Measurements from ENCODE around the gene LUZP2. TPM values are rescaled to one million over a fixed set of nuclear protein-coding genes. Genes with fewer than 3 reads are reported as not detected.
"Not testable (repeated sequence)": the region's sequence is repeated elsewhere in the genome, so short reads cannot be mapped to it uniquely, and the experiment has no call there.

The LUZP2 gene
- total RNA-seq, 2 donors from 2014 or later, result 1.6 TPM; not detected in 1

GRCh38 chr11:24934733-24935439, 438.0 kb downstream of the LUZP2 start:
- Histone ChIP-seq H3K9me3 (no peaks in the 10 kb centered on the region), H3K36me3 (replicated peaks in 1 of 2; ENCODE audit: insufficient read depth in 1 of 2, low read depth in 2 of 2) (no peaks in the 10 kb centered on the region), H3K27me3 (no peaks in the 10 kb centered on the region), H3K4me3 (no peak overlapping the region), H3K27ac (no peak overlapping the region), H3K4me1 (no peaks in the 10 kb centered on the region)
- TF ChIP-seq POLR2A (IDR thresholded peaks at IDR 0.05), result no peak
- no peak for TF ChIP-seq CTCF (IDR thresholded peaks at IDR 0.05)
- DNase-seq (no peak), ATAC-seq (no peak)
- intact Hi-C loops (cut with DNase I), result no loop called here
- WGBS, 2 donors, result 42 to 50% methylated on average over 1 of the region's 1 CpG

GRCh38 chr11:24944891-24945290, 448.0 kb downstream of the LUZP2 start:
- DNase-seq (no peak), ATAC-seq (no peak)
- TF ChIP-seq CTCF (IDR thresholded peaks at IDR 0.05) (no peak), POLR2A (IDR thresholded peaks at IDR 0.05) (no peak)
- no peaks in the 10 kb centered on the region for H3K27me3 ChIP-seq
- no peak overlapping the region for H3K4me3 ChIP-seq
- no peaks in the 10 kb centered on the region for H3K36me3 ChIP-seq (replicated peaks in 1 of 2; ENCODE audit: insufficient read depth in 1 of 2, low read depth in 2 of 2)
- H3K9me3 ChIP-seq, result no peaks in the 10 kb centered on the region
- H3K4me1 ChIP-seq, result no peaks in the 10 kb centered on the region
- intact Hi-C loops (cut with DNase I), result no loop called here
- WGBS, 2 donors, result 69 to 71% methylated on average over 3 of the region's 3 CpGs
- no peak overlapping the region for H3K27ac ChIP-seq

- no peaks in the 10 kb centered on the region for H3K27me3 ChIP-seq
- intact Hi-C loops (cut with DNase I), result no loop called here
- H3K4me3 ChIP-seq, result no peak overlapping the region
- H3K27ac ChIP-seq, result no peak overlapping the region
- ATAC-seq (no peak), DNase-seq (no peak)
- no peak for TF ChIP-seq CTCF (IDR thresholded peaks at IDR 0.05)
- no peak for TF ChIP-seq POLR2A (IDR thresholded peaks at IDR 0.05)
- H3K36me3 ChIP-seq (replicated peaks in 1 of 2; ENCODE audit: insufficient read depth in 1 of 2, low read depth in 2 of 2), result no peaks in the 10 kb centered on the region
- no peaks in the 10 kb centered on the region for H3K4me1 ChIP-seq
- 50 to 73% methylated on average over 5 of the region's 5 CpGs for WGBS, 2 donors
- H3K9me3 ChIP-seq, result no peaks in the 10 kb centered on the region
These were observed 452.6 kb downstream of the LUZP2 start for GRCh38 chr11:24949406-24949805.

GRCh38 chr11:24963852-24964251, 467.0 kb downstream of the LUZP2 start:
- intact Hi-C loops (cut with DNase I), result no loop called here
- H3K4me1 ChIP-seq, result no peaks in the 10 kb centered on the region
- no peak overlapping the region for H3K27ac ChIP-seq
- no peak for TF ChIP-seq POLR2A (IDR thresholded peaks at IDR 0.05)
- H3K4me3 ChIP-seq, result no peak overlapping the region
- no peak for DNase-seq
- ATAC-seq, result no peak
- no peaks in the 10 kb centered on the region for H3K27me3 ChIP-seq
- H3K36me3 ChIP-seq (replicated peaks in 1 of 2; ENCODE audit: insufficient read depth in 1 of 2, low read depth in 2 of 2), result no peaks in the 10 kb centered on the region
- H3K9me3 ChIP-seq, result no peaks in the 10 kb centered on the region
- WGBS, 2 donors, result 60% methylated on average over 1 of the region's 2 CpGs; no CpG with 5 or more reads in 1 of the 2 donors

GRCh38 chr11:24965748-24966147, 468.9 kb downstream of the LUZP2 start:
- no peak for ATAC-seq
- Histone ChIP-seq H3K27me3 (no peaks in the 10 kb centered on the region), H3K4me1 (no peaks in the 10 kb centered on the region), H3K4me3 (no peak overlapping the region), H3K9me3 (no peaks in the 10 kb centered on the region), H3K36me3 (replicated peaks in 1 of 2; ENCODE audit: insufficient read depth in 1 of 2, low read depth in 2 of 2) (no peaks in the 10 kb centered on the region), H3K27ac (no peak overlapping the region)
- TF ChIP-seq CTCF (IDR thresholded peaks at IDR 0.05) (no peak), POLR2A (IDR thresholded peaks at IDR 0.05) (no peak)
- intact Hi-C loops (cut with DNase I), result no loop called here
- no peak for DNase-seq

GRCh38 chr11:24993903-24994302, 497.1 kb downstream of the LUZP2 start:
- H3K27me3 ChIP-seq; H3K27ac ChIP-seq; DNase-seq; intact Hi-C loops (cut with DNase I); H3K4me3 ChIP-seq; ATAC-seq; H3K9me3 ChIP-seq; H3K36me3 ChIP-seq (replicated peaks in 1 of 2; ENCODE audit: insufficient read depth in 1 of 2, low read depth in 2 of 2); H3K4me1 ChIP-seq: not testable (repeated sequence)
- 67 to 85% methylated on average over 7 of the region's 7 CpGs for WGBS, 2 donors

- H3K9me3 ChIP-seq; DNase-seq; intact Hi-C loops (cut with DNase I); H3K27ac ChIP-seq; ATAC-seq; H3K36me3 ChIP-seq (replicated peaks in 1 of 2; ENCODE audit: insufficient read depth in 1 of 2, low read depth in 2 of 2); H3K4me3 ChIP-seq; H3K4me1 ChIP-seq; H3K27me3 ChIP-seq: not testable (repeated sequence)
- WGBS, 2 donors, result 62 to 65% methylated on average over 5 of the region's 5 CpGs
These were observed 503.1 kb downstream of the LUZP2 start for GRCh38 chr11:24999929-25000328.
